OCI-LY7 (cell line): Measurements from ENCODE around the gene TOPAZ1.

Source experiments
- CTCF ChIP-seq: fragments of 200-600 bp; sonication (generic); conservative IDR thresholded peaks from 2 replicates; pipeline ENCODE4 v1.5.1; 2014; ENCODE audit warnings: mild to moderate bottlenecking, antibody characterized with exemption, low read length, moderate library complexity, mixed read lengths
- EZH2phosphoT487 ChIP-seq: fragments of 200-600 bp; sonication (generic); IDR thresholded peaks from 2 replicates; pipeline ENCODE4 v1.6.1; 2018; ENCODE audit warnings: low read depth, borderline replicate concordance, mild to moderate bottlenecking, mixed run types, antibody characterized with exemption, low read length, moderate library complexity, mixed read lengths

DNA sequence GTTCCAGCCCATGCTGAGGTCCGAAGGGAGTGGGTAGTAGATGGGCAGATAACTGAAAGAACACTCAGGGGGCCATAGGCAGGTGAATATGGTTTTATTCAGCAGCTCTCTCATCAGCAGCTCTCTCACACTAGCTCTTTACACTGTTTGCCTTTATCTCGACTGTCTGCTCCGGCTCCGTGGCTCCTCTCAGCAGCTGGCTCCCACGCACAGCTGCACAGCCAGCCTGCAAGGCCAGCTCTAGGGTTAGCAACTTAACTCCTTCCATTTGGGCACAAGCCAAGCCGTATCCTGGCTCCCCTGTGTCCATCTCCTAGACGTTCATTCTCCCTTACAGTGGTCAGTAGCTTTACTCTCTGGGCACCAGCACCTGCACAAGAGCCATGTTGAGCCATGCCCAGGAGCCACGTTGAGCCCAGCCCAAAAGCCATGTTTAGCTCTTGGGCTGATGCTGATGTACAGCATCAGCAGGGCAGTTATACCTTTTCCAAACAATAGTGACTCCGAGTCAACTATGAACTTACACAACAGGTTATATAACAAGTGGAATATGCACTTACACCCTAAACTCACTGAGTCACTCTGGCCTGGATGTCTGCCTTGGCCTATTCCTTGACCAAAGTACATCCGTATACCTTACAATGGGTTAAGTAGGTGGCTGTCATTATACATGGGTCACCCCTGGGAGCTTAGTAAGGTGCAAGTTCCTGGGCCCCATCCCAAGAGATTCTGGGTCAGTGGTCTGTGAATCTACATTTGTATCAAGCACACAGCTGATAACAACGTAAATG lies 34.6 kb upstream of the TOPAZ1 start:
- no peak for TF ChIP-seq CTCF
- no peak for TF ChIP-seq EZH2phosphoT487
